Ramos (cell line): Measurements from ENCODE around the gene SNRPD2.

Experiments used
- in situ Hi-C: fragments of 300-500 bp; cut with MboI; formaldehyde crosslinking; loops from one replicate; pipeline ENCODE4 v1.14.3; 2022; ENCODE audit warnings: low sequenced_read_pairs; ENCODE audit not compliant: unreplicated experiment

The SNRPD2 gene

DNA sequence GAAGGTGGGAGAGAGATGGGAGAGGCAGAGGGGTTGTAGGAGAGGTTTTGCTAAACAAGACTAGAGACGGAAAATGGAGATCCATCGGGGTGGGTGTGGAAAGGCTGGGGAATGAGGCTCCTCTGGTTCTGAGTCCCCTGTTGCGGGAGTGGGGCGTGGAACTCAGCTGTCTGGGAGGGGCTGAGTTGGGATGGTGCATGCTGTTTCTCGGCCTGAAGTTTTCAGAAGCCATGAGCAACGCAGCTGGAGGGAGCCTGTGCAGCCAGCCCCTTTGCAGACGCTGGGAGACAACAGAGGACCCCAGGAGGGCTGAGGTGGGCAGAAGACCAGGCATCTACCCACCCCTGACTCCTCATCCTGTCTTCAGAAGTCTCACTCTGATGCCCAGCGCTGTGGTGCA is 31.1 kb downstream of the SNRPD2 start:
- in situ Hi-C loops = no loop called here

DNA sequence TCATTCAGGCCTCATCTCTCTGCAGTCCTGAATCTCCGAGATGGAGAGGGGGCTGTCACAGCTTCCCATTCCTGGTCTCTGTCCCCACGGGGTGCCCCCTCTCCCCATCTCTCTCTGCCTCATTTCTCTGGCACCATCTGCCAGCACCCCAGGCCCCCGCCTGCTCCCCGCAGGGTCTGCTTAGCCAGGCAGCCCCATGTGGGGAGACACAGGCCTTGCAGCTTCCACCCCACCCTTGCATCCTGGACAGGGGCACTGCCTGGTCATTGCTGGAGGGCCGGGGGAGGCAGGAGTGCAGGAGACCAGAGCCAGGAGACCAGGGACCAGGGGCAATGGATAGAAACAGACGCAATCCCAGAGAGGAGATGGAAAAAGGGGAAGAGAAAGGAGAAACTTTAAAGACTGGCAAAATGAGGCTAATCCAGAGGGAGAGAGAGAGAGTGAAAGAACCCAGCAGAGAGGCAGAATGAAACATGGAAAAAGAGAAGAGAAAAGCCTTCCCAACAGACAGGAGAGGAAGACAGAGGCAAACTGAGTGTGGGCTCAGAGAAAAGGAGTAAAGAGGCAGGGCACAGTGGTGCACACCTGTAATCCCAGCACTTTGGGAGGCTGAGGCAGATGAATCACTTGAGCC is 32.5 kb downstream of the SNRPD2 start:
- in situ Hi-C loops = no loop called here

DNA sequence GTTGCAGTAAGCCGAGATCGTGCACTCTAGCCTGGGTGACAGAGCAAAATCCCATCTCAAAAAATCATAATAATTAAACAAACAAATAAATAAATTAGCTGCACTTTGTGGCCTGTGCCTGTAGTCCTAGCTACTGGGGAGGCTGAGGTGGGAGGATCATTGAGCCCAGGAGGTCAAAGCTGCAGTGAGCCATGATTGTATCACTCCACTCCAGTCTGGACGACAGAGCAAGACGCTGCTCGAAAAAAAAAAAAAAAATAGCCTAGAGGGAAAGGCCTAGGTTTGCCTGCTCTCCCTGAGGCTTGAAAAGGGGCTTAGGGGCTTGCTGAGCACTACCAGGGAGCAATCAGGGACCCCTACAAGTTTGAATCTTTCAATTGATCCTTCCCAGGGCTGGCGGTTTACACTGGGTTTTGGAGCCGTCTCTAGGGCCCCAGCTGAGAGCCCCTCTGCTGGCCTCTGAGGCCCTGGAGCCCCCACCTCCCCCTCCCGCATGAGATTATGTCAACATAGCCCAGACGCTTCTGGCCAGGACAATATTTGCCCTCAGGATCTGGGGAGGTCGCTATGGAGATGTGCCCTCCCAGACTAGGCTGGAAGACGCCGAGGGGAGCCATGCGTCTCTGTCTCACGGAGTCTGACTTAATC is 34.1 kb downstream of the SNRPD2 start:
- in situ Hi-C loops = no loop called here

GRCh38 chr19:45655073-45655472 is 36.7 kb downstream of the SNRPD2 start:
- in situ Hi-C loops = no loop called here

DNA sequence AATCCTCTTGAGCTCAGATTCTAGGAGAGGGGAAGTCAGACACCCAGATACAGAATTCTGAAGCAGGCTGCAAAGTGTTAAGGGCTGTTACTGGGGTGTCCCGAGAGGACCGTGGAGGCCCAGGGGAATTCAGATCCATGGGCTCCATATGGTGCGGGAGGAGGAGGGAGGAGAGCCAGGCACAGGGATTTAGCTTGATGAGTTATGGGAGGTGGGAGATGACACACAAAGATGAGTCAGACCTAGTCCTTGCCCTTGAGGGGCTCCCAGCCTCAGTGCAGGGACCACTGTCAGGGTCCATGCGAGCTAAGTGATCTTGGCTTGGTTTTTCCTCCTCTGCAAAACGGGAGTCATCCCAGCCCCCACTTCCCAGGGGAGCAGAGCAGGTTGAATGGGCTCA is 38.1 kb downstream of the SNRPD2 start:
- in situ Hi-C loops = no loop called here

DNA sequence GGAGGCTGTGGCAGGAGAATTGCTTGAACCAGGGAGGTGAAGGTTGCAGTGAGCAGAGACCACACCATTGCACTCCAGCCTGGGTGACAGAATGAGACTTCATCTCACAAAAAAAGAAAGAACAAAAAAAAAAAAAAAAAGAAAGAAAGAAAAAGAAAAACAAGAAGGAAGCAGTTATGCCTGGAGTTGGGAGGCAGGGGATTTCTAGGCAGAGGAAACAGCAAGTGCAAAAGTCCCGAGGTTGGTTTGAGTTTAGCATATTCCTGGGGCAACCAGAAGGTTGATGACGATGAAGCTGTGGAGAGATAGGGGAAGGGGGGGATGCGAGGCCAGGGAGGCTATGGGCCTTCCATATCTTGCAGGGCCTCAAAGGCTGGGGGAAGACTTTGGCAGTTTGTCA is 41.0 kb downstream of the SNRPD2 start:
- in situ Hi-C loops = no loop called here

DNA sequence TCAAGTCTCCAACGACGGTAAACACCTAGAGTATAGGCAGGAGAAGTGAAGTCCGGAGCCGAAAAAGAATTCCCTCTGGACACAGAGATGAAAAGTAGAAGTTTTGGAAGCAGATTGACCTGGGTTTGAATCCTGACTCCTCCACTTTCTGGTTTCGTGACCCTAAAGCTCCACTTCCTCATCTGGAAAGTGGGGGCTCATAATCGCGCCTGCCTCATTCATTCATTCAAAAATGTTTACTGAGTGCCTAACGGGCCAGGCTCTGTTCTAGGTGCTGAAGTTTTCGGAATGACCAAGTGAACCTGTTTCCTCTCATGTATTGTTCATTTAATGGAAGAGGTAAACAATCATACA is 45.4 kb downstream of the SNRPD2 start:
- in situ Hi-C loops = no loop called here

DNA sequence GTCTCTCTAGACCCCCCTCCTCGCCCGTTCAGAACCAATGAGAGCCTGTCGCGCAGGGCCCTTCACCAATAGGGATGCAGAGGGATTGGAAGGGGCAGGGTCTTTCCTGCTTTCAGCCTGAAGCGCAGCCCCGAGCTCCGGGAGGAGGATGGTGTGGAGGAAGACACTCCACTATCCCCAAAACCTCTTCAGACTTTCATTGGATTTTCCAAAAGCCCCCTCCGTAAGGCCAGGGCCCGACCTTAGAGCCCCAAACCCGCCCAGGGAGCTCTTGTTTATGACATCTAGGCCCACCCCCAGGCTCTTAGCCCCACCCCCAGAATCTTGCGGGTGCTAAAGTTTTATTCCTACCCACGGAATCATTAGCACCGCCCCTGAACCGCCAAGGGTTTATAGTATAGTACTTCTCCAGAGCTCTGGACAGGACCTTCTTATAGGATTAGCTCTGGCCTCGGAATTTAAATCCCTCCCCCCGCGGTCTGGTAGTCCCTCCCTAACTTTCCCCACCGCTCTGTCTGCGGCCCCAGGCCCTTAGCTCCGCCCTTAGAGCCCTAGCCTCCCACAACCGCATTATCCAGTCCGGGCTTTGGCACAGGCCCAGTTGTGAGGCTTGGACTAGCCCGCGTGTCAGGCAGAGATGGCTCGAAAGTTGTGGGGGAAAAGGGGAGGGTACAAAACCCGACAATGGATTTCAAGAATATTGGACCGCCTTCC is 46.0 kb downstream of the SNRPD2 start:
- in situ Hi-C loops = no loop called here

- in situ Hi-C loops = no loop called here
These were observed 46.6 kb downstream of the SNRPD2 start for GRCh38 chr19:45645068-45645630.

DNA sequence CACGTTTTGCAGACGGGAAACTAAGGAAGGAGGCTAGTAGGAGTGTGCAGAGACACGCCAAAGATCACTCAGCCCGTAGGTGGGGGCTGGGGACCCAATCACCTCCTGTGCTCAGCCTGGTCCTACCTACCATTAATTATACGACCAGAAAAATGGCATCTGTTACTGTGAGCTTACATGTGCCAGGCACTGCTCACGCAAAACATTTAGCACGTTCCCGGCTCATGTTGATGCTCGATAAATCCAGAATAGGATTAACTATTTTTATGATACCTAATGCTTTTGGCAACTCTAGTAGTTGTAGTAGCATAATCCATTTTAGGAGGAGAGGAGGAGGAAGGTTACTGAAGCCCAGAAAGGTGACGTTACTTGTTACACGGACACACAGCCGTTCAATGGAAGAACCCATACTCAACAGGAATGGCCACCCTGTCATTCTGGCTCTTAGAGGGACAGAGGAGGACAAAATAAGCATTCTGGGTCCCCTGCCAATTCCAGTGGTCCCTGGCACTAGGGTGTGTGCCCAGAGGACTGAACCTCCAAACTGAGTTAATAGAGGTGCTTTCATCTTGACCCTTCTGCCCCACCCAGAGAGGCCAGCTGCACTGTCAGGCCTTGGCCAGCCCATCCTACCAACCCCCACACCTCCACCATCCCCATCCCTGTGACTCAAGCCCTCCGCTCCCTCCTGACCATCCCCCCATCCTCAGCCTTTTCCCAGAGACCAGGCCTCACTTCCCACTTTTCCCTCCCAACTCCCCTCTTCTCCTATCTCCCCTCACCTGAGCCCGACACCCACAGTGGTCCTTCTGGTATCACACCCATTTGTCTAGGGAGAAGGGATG is 47.6 kb downstream of the SNRPD2 start:
- in situ Hi-C loops = no loop called here

DNA sequence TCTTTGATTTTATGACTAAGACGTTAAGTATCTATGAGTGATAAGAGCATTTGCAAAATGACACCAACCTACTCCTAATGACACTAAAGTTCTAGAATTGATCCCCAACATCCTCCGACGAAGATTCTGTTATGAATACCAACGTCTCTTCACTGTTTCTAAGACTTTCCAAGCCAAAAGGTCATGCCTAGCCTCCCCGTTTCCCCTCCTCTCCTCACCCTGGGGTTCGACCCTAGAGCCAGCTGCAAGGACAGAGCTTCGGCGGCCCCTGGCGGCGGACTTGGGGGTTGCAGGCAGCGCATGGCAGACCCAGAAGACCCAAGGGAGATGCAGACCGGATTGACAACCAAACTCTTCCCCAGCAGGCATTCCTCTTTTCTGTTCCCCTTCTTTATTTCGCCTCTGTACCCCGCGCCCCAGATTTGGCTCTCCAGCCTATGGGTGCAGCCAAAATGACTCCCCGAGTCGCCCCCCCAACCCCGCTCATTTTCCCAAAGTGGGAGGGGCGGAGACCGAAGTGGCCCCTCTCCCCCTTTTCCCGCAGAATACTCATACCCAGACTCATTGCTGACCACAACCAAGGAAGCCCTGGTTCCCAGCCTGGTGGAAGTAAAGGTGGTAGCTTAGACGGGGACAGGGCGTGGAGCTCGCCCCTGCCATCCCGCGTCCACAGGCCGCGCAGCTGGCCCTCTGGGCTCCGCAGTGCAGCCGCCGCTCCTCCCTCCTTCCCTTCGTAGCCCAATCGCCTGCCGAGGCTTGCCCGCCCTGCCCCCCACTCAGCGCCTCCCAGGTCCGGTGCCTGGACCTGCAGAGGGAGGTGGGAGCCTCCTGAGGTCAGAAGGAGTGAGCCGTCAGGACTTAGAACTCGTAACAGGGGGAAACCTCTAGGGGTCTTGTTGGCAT is 48.5 kb downstream of the SNRPD2 start:
- in situ Hi-C loops = no loop called here

DNA sequence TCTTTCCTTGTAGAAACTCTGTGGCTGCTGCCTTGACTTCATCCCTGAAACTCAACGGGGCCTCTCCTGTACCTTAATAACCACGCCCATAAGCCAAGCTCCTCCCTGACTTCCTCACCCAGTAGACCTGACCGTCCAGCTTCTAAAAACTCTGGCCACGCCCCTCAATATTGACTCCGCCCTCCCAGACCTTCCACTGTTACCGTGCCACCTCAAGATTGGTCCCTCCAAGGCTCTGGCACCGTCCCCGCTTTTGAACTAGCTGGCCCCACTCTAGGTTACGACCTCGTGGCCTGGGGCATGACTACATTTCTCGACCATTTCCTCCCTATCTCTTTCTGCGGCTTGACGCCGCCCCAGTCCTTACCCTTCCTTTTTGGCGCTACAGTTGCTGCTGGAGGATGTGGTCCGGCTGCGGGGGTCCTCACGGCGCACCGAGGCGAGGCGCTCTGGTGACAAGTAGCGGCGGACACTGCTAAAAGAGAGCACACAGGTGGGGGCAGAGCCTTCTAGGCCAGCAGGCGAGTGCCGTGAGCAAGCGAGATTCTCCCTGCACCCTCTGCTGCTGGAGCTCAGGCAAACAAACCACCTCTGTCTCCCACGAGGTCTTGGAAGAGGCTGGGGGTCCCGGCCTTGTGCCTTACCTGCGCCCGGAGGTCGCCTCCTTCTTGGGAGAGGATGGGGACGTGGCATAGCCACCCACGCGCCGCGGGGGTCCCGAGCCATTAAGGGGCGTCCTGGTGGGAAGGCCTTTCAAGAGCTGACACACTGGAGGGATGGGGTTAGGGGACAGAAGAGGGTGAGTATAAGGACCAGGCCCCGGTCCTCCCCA is 50.3 kb downstream of the SNRPD2 start:
- in situ Hi-C loops = no loop called here

DNA sequence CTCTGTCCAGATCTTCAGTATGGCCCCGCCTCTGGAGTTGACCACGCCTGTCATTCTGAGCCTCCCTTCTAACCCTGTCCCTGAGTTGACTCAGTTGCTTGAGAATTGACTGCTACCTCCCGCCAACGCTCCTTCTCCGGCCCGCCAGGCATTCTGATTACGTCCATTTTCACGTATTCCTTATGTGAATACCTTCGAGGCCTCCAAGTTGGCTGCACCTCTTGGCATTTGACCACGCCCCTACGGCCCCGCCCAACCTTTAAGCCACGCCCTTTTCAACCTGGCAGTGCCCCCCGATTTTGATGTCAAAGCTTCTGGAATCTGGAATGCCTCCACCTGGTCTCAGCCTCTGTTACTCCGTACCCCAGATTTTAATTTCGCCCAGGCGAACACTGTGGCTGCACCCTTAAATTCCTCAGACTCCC is 50.9 kb downstream of the SNRPD2 start:
- in situ Hi-C loops = no loop called here

GRCh38 chr19:45638930-45639729 is 52.6 kb downstream of the SNRPD2 start, which contains the start of gene EML2:
TSS of gene EML2 (minus strand) at chr19:45639397. CDS start at chr19:45639376, 21 bp downstream.
- in situ Hi-C loops = no loop called here

DNA sequence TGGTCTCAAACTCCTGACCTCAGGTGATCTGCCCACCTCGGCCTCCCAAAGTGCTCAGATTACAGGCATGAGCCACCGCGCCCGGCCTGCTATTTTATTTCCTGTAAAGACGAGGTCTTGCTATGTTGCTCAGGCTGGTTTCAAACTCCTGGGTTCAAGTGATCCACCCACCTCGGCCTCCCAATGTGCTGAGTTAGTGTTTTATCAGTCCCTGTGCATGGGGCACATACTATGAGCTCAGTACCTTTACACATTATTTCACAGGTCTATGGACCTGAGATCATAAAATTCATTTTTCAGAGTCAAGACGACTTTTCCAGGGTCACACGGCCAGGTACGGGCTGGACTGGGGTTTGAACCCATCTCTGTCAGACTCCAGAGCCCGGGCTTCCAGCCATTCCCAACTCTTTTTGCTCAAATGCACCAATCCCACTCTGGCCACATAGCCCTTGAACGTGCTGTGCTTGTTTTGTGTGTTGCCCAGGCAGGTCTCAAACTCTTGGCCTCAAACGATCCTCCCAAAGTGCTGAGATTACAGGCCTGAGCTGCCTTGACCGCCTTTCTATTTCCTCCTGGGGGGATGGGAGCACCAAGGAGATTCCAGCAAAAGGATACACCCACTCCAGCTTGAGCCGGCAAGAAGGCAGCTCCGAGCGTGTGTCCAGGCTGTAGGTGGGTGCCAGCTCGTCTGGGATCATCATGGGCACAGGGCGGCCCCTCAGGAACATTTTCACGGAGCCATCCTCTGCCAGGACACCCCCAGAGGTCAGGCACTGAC is 53.7 kb downstream of the SNRPD2 start:
- in situ Hi-C loops = no loop called here
